Measurements from ENCODE around the gene SGPP1. TPM values are rescaled to one million over a fixed set of nuclear protein-coding genes. Genes with fewer than 3 reads are reported as not detected.

The SGPP1 gene
- total and polyA plus RNA-seq, 10 of the 15 experiments (the other 5 are each of a cell fraction or from before 2014, with no cell fraction given), result 3.5 to 37.7 (median 25.5) TPM

- DNase-seq (ENCODE audit: low read depth, low spot score), result no peak
- H3K27me3 ChIP-seq (replicated peaks in 1 of 2; ENCODE audit: control insufficient read depth in 2 of 2, insufficient read depth in 2 of 2, low read length in 1 of 2), result no peaks in the 10 kb centered on the region
- no peak for ATAC-seq
- H3K9ac ChIP-seq (ENCODE audit: control insufficient read depth, insufficient read depth, low read length), result no peak overlapping the region
- H4K20me1 ChIP-seq (ENCODE audit: control insufficient read depth, insufficient read depth), result no peaks in the 10 kb centered on the region
- ChIA-PET POLR2A (interaction anchor here (0.6 kb wide), 1 partner anchor 10 kb away, joined by 3 read pairs; no protein-coding TSS in a partner anchor), RAD21 (ENCODE audit: unreplicated experiment) (interaction anchor here (0.6 to 4.9 kb wide), 3 partner anchors 28 to 651 kb away, joined by 3 to 89 read pairs (median 4); partner anchors contain the start of gene SGPP1), CTCF (interaction anchor here (1.0 to 7.9 kb wide), 7 partner anchors 8 to 255 kb away, joined by 3 to 60 read pairs (median 6); no protein-coding TSS in a partner anchor), SMC1A (ENCODE audit: uncharacterized antibody, unreplicated experiment) (interaction anchor here (1.1 to 10.1 kb wide), 5 partner anchors 22 to 125 kb away, joined by 3 to 99 read pairs (median 4); partner anchors contain the start of gene SGPP1)
- H3K4me2 ChIP-seq (ENCODE audit: control insufficient read depth, insufficient read depth), result no peak overlapping the region
- H3K79me2 ChIP-seq (ENCODE audit: control insufficient read depth, insufficient read depth, low read length), result peaks cover 21% of the 10 kb centered on the region
- no TSS peak for BruUV-seq (replicated peaks)
- H2AFZ ChIP-seq (ENCODE audit: control insufficient read depth, low read depth, low read length), result no peak overlapping the region
- no peaks in the 10 kb centered on the region for H3K9me3 ChIP-seq (replicated peaks; ENCODE audit: control insufficient read depth, insufficient read depth, low read length)
- intact Hi-C loops (cut with micrococcal nuclease; ENCODE audit: unreplicated experiment), result loop anchor here (5.0 kb wide), 3 partner anchors 63 to 223 kb away; partner anchors contain the start of gene PPP2R5E
- no peaks in the 10 kb centered on the region for H3K36me3 ChIP-seq (ENCODE audit: control insufficient read depth in 2 of 2, insufficient read depth in 2 of 2, low read length in 1 of 2)
- H3K27ac ChIP-seq (ENCODE audit: control insufficient read depth, insufficient read depth), result no peak overlapping the region
- no peak for FAIRE-seq
- H3K4me1 ChIP-seq (ENCODE audit: control insufficient read depth, insufficient read depth, low read length), result peaks cover 6% of the 10 kb centered on the region
- 52% methylated on average over 2 of the region's 2 CpGs for WGBS (ENCODE audit: insufficient coverage, insufficient replicate concordance, low lambda C conversion rate, missing lambda C conversion rate)
- TF ChIP-seq EGR1 (IDR thresholded peaks at IDR 0.05; ENCODE audit: borderline replicate concordance in 1 of 2, low read depth in 2 of 2, low read length in 2 of 2), result no peak
- no peak for TF ChIP-seq ATF3 (IDR thresholded peaks at IDR 0.05; ENCODE audit: borderline replicate concordance, extremely low read depth, low read depth, low read length)
- TF ChIP-seq SREBF2 (IDR thresholded peaks at IDR 0.05; ENCODE audit: low read length), result no peak
- H3K4me3 ChIP-seq, result no peak overlapping the region
- in situ Hi-C loops (cut with MboI), result no loop called here
Observed at GRCh38 chr14:63644741-63645140, 83.1 kb downstream of the SGPP1 start.
